Measurements from ENCODE around the gene TRIO.

Gene TRIO

DNA sequence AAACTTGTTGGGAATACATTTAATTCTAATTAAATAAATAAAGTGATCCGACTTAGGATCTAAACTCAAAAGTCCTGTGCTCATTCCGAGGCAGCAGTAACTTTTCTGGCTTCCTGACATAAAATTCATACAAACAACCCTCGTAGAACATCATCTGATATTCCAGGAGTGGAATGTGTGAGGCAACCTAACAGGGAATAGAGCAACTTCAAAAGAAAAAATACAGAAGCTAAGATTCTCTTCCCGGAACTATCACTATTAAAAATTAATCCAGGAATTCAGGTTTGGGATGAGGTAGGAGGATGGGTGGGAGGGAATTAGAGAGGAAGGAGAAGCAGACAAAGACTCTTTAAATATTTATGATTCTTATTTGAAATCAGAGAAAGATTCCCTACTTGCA, 32.9 kb upstream of the TRIO start:
- DNase-seq (ENCODE audit: extremely low read depth, insufficient read length) = no peak
- Histone ChIP-seq H3K27me3 (replicated peaks; ENCODE audit: control insufficient read depth, insufficient read depth, low read length) (no peaks in the 10 kb centered on the region), H3K36me3 (ENCODE audit: control insufficient read depth, insufficient read depth, low read length) (no peaks in the 10 kb centered on the region), H3K4me3 (replicated peaks; ENCODE audit: low read depth, low read length) (no peak overlapping the region)
- TF ChIP-seq, protein P1, sequence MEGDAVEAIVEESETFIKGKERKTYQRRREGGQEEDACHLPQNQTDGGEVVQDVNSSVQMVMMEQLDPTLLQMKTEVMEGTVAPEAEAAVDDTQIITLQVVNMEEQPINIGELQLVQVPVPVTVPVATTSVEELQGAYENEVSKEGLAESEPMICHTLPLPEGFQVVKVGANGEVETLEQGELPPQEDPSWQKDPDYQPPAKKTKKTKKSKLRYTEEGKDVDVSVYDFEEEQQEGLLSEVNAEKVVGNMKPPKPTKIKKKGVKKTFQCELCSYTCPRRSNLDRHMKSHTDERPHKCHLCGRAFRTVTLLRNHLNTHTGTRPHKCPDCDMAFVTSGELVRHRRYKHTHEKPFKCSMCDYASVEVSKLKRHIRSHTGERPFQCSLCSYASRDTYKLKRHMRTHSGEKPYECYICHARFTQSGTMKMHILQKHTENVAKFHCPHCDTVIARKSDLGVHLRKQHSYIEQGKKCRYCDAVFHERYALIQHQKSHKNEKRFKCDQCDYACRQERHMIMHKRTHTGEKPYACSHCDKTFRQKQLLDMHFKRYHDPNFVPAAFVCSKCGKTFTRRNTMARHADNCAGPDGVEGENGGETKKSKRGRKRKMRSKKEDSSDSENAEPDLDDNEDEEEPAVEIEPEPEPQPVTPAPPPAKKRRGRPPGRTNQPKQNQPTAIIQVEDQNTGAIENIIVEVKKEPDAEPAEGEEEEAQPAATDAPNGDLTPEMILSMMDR (IDR thresholded peaks at IDR 0.05; ENCODE audit: insufficient read depth, low read length, poor library complexity, severe bottlenecking) = no peak

DNA sequence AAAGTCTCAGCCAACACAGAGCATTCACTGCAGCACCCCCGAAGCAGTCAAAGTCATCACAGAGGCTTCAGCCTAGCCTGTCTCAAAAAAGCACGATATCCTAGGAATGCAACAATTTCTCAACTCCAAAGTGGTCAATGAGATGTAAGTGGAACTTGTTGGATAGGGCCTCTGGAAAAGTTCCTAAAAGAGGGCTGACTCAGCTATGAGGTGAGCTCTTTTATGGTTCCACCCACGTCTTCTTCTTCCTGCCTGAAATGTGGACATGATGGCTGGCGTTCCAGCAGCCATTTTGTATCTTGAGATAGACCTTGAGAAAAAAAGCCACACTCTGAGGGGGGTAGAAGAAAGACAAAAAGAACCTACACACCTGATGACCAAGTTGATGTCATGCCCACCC, 32.5 kb upstream of the TRIO start:
- Histone ChIP-seq H3K4me3 (replicated peaks; ENCODE audit: low read depth, low read length) (no peak overlapping the region), H3K36me3 (ENCODE audit: control insufficient read depth, insufficient read depth, low read length) (no peaks in the 10 kb centered on the region), H3K27me3 (replicated peaks; ENCODE audit: control insufficient read depth, insufficient read depth, low read length) (no peaks in the 10 kb centered on the region)
- no peak for DNase-seq (ENCODE audit: extremely low read depth, insufficient read length)
- TF ChIP-seq, protein P1 (IDR thresholded peaks at IDR 0.05; ENCODE audit: insufficient read depth, low read length, poor library complexity, severe bottlenecking) = no peak

DNA sequence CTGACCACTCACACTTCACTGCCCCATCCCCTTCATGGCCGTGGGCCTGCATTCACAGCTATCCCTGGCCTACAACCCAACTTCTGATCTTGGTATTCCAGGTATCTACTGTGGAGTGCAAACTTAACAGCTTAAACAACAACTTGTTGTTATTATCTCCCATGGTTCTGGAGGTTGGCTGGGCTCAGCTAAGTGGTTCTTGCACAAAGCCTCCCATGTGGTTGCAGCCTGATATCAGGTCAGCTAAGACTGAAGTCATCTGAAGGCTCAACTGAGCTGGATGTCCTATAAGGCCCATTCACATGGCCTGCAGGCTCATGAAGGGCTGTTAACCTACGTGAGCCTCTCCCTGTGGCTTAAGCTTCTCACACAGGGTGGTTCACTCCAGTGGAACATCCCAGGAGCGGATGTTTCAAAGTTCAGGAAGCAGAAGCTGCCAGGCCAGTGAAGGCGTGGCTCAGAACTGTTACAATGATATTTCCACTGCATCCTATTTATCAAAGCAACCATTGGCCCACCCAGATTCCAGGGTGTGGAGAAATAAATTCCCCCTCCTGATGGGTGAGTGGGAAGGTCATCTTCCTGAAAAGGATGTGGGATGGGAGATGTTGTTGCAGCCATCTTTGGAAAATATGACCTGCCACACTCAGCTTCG, 30.0 kb upstream of the TRIO start:
- DNase-seq (ENCODE audit: extremely low read depth, insufficient read length) = no peak
- H3K36me3 ChIP-seq (ENCODE audit: control insufficient read depth, insufficient read depth, low read length) = no peaks in the 10 kb centered on the region

DNA sequence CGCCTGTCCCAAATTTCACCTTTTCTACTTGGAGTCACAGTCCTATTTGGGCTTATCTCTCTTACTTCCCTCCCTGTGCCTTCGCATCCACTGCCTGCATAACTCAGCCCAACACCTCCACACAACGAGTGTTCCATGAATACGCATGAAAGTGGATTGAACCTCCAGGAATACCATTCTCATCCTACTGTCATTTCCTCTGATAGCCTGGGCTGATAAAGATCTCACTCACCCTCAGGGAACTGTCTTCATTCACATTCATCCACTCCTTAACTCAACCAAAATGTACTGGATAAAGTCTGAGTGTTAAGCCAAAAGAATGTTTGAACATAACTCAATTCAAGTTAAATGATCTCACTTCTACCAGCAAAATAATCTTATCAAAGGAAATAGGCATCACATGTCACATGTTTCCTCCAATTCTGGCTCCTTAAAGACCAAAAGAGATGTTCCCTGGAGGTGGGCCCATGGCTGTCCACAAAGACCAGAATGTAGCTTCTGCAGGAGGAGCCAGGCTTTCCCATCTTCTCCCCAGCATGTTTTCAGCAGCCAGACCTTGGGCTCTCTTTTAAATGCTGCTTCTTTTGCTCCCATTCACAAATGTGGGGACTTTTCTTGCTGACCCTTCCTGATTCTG, 28.4 kb upstream of the TRIO start:
- Histone ChIP-seq H3K27me3 (replicated peaks; ENCODE audit: control insufficient read depth, insufficient read depth, low read length) (no peaks in the 10 kb centered on the region), H3K36me3 (ENCODE audit: control insufficient read depth, insufficient read depth, low read length) (no peaks in the 10 kb centered on the region), H3K4me3 (replicated peaks; ENCODE audit: low read depth, low read length) (no peak overlapping the region)
- no peak for DNase-seq (ENCODE audit: extremely low read depth, insufficient read length)
- TF ChIP-seq, protein P1 (IDR thresholded peaks at IDR 0.05; ENCODE audit: insufficient read depth, low read length, poor library complexity, severe bottlenecking) = no peak

More for the DNA sequence above, 30.0 kb upstream of the TRIO start:
- no peaks in the 10 kb centered on the region for H3K27me3 ChIP-seq (replicated peaks; ENCODE audit: control insufficient read depth, insufficient read depth, low read length)
- TF ChIP-seq, protein P1 (IDR thresholded peaks at IDR 0.05; ENCODE audit: insufficient read depth, low read length, poor library complexity, severe bottlenecking) = no peak
- no peak overlapping the region for H3K4me3 ChIP-seq (replicated peaks; ENCODE audit: low read depth, low read length)

DNA sequence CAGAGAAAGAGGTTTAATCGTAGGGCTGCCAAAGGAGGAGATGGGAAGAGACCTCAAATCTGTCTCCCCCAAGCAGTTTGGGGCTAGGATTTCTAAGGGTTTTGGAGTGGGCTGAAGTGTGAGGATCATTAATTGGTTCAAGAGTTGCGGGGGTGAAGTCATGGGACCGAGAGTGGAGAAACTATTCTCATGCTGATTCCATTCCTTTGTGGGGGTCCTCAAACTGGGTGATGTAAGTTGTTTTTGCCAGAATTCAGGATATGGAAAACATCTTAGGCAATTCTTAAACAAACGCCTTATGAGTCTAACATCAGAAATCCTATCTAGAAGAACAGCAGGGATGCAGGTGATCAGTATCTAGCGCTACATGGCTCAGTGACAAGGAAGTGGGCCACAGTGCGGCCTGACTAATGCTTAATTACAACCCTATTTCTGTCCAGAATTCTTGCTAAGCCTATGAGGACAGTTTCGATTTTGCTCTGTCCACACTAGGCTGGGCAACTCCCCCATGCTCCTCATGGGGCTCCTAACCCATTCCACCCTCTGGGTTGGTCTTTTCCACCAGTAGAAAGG, 27.7 kb upstream of the TRIO start:
- no peak for DNase-seq (ENCODE audit: extremely low read depth, insufficient read length)
- TF ChIP-seq, protein P1 (IDR thresholded peaks at IDR 0.05; ENCODE audit: insufficient read depth, low read length, poor library complexity, severe bottlenecking) = no peak
- Histone ChIP-seq H3K27me3 (replicated peaks; ENCODE audit: control insufficient read depth, insufficient read depth, low read length) (no peaks in the 10 kb centered on the region), H3K4me3 (replicated peaks; ENCODE audit: low read depth, low read length) (no peak overlapping the region), H3K36me3 (ENCODE audit: control insufficient read depth, insufficient read depth, low read length) (no peaks in the 10 kb centered on the region)
